ES-I3 (cell line): ENCODE measurements around the gene HGS.
"Not testable (repeated sequence)": the region's sequence is repeated elsewhere in the genome, so short reads cannot be mapped to it uniquely, and the experiment has no call there.

Experiments
- H3K36me3 ChIP-seq: 2 replicates; pipeline ENCODE4 v1.6.1; 2013; ENCODE audit warnings: mild to moderate bottlenecking, low read length, control low read depth, moderate library complexity; ENCODE audit not compliant: insufficient read depth
- H3K4me1 ChIP-seq: 2 replicates; pipeline ENCODE4 v1.6.1; 2013; ENCODE audit warnings: mild to moderate bottlenecking, control low read depth, low read length; ENCODE audit not compliant: insufficient read depth
- H3K9ac ChIP-seq: 2 replicates; pipeline ENCODE4 v1.6.1; 2013; ENCODE audit warnings: low read depth, mild to moderate bottlenecking, low read length, moderate library complexity
- H3K9me3 ChIP-seq: 2 replicates; pipeline ENCODE4 v1.6.1; 2013; ENCODE audit warnings: mild to moderate bottlenecking, low read length, moderate library complexity; ENCODE audit not compliant: control insufficient read depth, insufficient read depth

Gene HGS

GRCh38 chr17:81739593-81739992, 55.8 kb downstream of the HGS start:
- H3K9me3 ChIP-seq, H3K9ac ChIP-seq, H3K36me3 ChIP-seq, H3K4me1 ChIP-seq: not testable (repeated sequence)

GRCh38 chr17:81740395-81740961, 56.7 kb downstream of the HGS start:
- Histone ChIP-seq H3K4me1 (peaks cover 3% of the 10 kb centered on the region; the same call in 1 of the 2 replicates), H3K9ac (no peak overlapping the region), H3K36me3 (no peaks in the 10 kb centered on the region), H3K9me3 (no peaks in the 10 kb centered on the region)

- Histone ChIP-seq H3K36me3 (no peaks in the 10 kb centered on the region), H3K9ac (no peak overlapping the region), H3K9me3 (no peaks in the 10 kb centered on the region), H3K4me1 (no peaks in the 10 kb centered on the region)
Observed at GRCh38 chr17:81741049-81741593, 57.3 kb downstream of the HGS start.

GRCh38 chr17:81741594-81742452, 58.0 kb downstream of the HGS start:
- Histone ChIP-seq H3K9ac (no peak overlapping the region), H3K4me1 (no peaks in the 10 kb centered on the region), H3K36me3 (no peaks in the 10 kb centered on the region), H3K9me3 (no peaks in the 10 kb centered on the region)
